Measurements from ENCODE around the gene PHLPP2. TPM values are rescaled to one million over a fixed set of nuclear protein-coding genes. Genes with fewer than 3 reads are reported as not detected.

The PHLPP2 gene, protein sequence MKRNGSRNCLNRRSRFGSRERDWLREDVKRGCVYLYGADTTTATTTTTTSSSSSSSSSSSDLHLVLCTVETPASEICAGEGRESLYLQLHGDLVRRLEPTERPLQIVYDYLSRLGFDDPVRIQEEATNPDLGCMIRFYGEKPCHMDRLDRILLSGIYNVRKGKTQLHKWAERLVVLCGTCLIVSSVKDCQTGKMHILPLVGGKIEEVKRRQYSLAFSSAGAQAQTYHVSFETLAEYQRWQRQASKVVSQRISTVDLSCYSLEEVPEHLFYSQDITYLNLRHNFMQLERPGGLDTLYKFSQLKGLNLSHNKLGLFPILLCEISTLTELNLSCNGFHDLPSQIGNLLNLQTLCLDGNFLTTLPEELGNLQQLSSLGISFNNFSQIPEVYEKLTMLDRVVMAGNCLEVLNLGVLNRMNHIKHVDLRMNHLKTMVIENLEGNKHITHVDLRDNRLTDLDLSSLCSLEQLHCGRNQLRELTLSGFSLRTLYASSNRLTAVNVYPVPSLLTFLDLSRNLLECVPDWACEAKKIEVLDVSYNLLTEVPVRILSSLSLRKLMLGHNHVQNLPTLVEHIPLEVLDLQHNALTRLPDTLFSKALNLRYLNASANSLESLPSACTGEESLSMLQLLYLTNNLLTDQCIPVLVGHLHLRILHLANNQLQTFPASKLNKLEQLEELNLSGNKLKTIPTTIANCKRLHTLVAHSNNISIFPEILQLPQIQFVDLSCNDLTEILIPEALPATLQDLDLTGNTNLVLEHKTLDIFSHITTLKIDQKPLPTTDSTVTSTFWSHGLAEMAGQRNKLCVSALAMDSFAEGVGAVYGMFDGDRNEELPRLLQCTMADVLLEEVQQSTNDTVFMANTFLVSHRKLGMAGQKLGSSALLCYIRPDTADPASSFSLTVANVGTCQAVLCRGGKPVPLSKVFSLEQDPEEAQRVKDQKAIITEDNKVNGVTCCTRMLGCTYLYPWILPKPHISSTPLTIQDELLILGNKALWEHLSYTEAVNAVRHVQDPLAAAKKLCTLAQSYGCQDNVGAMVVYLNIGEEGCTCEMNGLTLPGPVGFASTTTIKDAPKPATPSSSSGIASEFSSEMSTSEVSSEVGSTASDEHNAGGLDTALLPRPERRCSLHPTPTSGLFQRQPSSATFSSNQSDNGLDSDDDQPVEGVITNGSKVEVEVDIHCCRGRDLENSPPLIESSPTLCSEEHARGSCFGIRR (N-terminal part only)
- 10 to 100 TPM in 1 of 2 donors, 1 to 10 TPM in 1; 9.9 to 13.3 TPM for total RNA-seq

DNA sequence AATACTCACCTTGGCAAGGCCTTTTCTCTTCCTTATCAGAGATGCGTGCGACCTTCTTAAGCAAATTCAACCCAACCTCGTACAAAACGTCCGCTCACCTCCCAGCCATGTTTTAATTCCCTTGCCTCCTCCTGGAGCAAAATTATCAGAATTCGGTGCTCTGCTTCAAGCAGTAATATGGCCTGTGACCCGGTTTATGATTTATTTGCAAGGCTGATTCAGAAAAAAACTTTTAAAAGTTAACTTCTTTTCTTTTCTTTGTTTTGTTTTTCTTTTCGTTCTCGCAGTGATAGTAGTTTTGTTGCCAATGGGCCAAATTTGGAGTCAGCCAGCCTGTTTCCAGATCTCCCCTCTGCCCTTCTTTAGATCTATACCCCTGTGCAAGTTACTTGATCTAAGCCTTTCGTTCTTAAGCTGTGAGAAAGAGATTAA, at the start of gene PHLPP2:
PHLPP2 (minus strand) TSS at position 382 of the 432 bp plus-strand sequence. CDS start 9,906 bp downstream, outside the sequence.
- peaks cover 23% of the 10 kb centered on the region for H3K4me1 Mint-ChIP-seq (ENCODE audit: low read depth)
- DNase-seq (no peak), ATAC-seq (replicated peaks in 1 of 2) (no peak)
- peaks cover 12% of the 10 kb centered on the region for H3K27me3 Mint-ChIP-seq (ENCODE audit: low read depth)
- H3K27ac Mint-ChIP-seq = peak within 1 kb of the TSS; percentile 63
- H3K36me3 Mint-ChIP-seq (ENCODE audit: insufficient read depth in 2 of 2) = no peaks in the 10 kb centered on the region
- H3K4me3 Mint-ChIP-seq = peak within 1 kb of the TSS; percentile 85 to 87
- no peaks in the 10 kb centered on the region for H3K9me3 Mint-ChIP-seq

DNA sequence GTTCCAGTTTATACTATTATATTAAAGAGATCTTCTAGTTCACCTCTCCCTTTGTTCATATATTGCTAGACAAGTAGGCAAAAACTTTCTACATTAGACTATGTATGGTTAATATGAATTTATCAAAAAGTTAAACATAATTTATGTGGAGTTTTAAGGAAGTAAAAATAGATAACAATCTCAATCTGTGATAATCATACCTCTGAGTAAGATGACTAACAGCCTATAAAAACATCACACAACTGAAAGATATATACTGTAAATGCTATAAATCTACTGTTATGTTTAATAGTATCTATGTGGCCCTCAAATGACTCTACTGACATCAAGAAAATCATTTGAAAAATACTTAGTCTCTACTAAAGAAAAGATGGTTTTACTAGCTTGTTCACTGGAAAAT, 47.1 kb upstream of the PHLPP2 start:
- Mint-ChIP-seq H3K4me1 (ENCODE audit: low read depth) (peaks cover 22% of the 10 kb centered on the region), H3K4me3 (no peak overlapping the region), H3K27me3 (ENCODE audit: low read depth) (no peaks in the 10 kb centered on the region), H3K9me3 (no peaks in the 10 kb centered on the region), H3K27ac (no peak overlapping the region), H3K36me3 (ENCODE audit: insufficient read depth in 2 of 2) (peaks cover 7 to 18% of the 10 kb centered on the region in 2 donors)
- DNase-seq (no peak), ATAC-seq (replicated peaks in 1 of 2) (no peak)

DNA sequence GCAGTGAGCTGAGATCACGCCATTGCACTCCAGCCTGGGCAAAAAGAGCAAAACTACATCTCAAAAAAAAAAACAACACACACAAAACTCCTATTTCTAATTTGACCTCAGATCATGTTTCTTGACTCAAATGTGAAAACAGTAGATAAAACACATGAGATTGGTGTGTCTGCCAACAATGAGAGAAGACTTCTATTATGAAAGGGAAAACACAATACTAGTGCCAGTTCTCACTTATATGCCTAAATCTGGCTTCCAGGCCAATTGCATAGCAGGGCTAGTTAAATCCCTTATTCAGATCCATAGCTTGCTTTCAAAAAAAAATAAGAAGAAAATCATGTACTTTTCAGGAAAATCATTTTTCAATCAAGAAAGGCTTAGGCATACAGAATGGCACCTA, 44.7 kb upstream of the PHLPP2 start:
- Mint-ChIP-seq H3K27ac (peak overlapping the region; percentile 31), H3K9me3 (no peaks in the 10 kb centered on the region), H3K27me3 (ENCODE audit: low read depth) (no peaks in the 10 kb centered on the region), H3K36me3 (ENCODE audit: insufficient read depth in 2 of 2) (peaks cover 7 to 16% of the 10 kb centered on the region in 2 donors), H3K4me3 (no peak overlapping the region), H3K4me1 (ENCODE audit: low read depth) (peaks cover 8% of the 10 kb centered on the region)
- ATAC-seq (replicated peaks in 1 of 2) (no peak), DNase-seq (no peak)

DNA sequence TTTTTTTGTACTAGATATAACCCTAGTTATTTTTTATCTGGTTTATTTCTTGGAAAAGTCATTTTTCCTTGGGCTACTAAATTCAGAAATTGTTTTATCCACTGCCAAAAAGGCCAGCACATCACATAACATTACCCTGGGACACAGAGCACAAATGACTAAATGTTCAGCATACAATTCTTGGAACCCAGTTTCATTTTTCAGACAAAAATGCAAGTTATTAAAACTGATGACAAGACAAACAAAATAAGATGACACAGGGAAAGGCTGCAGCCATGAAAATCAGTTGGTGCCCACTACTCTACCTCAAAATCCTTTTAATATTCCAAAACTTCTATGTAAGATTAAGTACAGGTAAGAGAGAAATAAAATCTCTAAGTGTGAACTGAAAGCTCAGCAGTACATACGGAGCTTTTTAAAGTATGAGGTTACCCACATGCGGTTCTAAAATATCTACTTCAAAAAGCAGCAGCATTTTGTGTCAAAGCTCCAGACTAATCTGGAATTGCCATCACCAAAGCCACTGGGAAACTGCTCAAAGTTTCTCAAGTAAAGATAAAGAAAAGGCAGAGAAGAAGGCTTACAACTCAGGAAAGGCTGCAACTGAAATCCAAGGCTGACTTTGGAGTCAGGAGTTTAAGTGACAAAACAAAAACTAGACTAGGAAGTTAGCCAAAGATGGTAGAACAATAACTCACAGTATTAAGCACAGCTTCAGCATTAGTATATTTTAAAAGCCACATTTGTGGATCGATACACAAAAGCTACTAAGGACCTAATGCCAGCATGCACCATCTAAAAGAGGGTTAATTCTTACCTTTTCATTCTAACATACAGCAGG, 42.8 kb upstream of the PHLPP2 start:
- no peak for DNase-seq
- Mint-ChIP-seq H3K27me3 (ENCODE audit: low read depth) (no peaks in the 10 kb centered on the region), H3K27ac (peak overlapping the region; percentile 66), H3K36me3 (ENCODE audit: insufficient read depth in 2 of 2) (peaks cover 9 to 16% of the 10 kb centered on the region in 2 donors), H3K4me3 (peak overlapping the region in 1 of 2 donors; percentile 37), H3K4me1 (ENCODE audit: low read depth) (peaks cover 8% of the 10 kb centered on the region), H3K9me3 (no peaks in the 10 kb centered on the region)
- ATAC-seq (replicated peaks in 1 of 2) = no peak

DNA sequence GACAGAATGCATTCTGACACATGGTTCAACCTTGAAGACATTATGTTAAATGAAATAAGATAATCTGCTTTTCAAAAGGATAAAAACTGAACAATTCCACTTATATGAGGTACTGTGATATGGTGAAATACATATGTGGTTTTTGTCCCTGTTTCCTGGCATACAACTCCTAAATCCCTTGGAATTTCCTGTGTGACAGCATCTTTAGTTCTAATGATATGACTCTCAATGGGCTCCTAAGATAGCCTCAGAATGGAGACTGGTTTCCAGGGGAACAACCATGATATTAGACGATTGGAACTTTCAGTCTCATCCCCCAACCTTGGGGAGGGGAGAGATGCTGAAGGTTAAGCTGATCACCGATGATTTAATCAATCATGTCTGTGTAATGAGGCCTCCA, 37.7 kb upstream of the PHLPP2 start:
- DNase-seq (no peak), ATAC-seq (replicated peaks in 1 of 2) (no peak)
- no peaks in the 10 kb centered on the region for H3K27me3 Mint-ChIP-seq (ENCODE audit: low read depth)
- H3K27ac Mint-ChIP-seq = no peak overlapping the region
- no peaks in the 10 kb centered on the region for H3K9me3 Mint-ChIP-seq
- peaks cover 5 to 9% of the 10 kb centered on the region in 2 donors for H3K36me3 Mint-ChIP-seq (ENCODE audit: insufficient read depth in 2 of 2)
- H3K4me3 Mint-ChIP-seq = no peak overlapping the region
- H3K4me1 Mint-ChIP-seq (ENCODE audit: low read depth) = peaks cover 6% of the 10 kb centered on the region

DNA sequence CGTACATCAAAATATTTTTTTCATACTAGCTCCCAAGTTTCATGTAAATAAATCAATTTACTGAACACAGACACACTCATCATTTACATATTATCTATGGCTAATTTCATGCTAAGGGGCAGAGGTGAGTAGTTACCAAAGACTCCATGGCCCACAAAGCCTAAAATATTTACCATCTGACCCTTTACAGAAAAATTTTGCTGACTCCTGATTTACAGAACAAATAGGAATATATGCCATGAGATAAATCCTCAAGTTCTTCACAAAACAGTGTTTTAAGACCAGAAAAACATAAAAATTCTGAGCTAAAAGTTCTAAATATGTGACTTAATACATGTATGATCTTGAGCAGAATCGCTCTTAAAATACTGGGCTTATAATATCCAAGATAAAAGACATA, 36.6 kb upstream of the PHLPP2 start:
- peaks cover 5 to 18% of the 10 kb centered on the region in 2 donors for H3K36me3 Mint-ChIP-seq (ENCODE audit: insufficient read depth in 2 of 2)
- no peak for ATAC-seq (replicated peaks in 1 of 2)

DNA sequence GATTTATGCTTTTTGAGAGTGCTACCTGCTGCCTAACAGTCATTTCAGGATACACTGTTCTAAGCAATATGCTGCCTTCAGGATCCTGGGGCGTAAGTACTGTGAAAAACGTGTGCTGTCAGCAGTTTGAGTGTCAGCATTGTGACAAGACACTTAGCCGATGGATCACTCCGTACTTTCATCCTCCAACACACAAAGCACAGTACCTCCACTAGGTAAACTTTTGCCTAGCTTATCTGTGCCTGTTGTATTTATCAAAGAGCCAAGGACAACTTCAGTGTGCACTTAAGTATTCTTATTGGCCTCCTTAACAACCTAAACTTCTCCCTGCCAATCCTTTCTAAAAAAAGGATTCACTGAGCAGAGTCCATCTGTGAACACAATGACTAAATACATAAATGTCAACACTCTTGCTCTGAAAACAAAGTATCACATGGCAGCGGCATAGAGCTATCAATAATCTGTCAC, 33.8 kb upstream of the PHLPP2 start:
- no peak for DNase-seq
- H3K4me3 Mint-ChIP-seq = no peak overlapping the region
- peaks cover 6 to 27% of the 10 kb centered on the region in 2 donors for H3K36me3 Mint-ChIP-seq (ENCODE audit: insufficient read depth in 2 of 2)
- H3K27ac Mint-ChIP-seq = no peak overlapping the region
- peaks cover 20% of the 10 kb centered on the region for H3K4me1 Mint-ChIP-seq (ENCODE audit: low read depth)
- peak in 1 of 2 donors; percentile 40 for ATAC-seq (replicated peaks in 1 of 2)
- no peaks in the 10 kb centered on the region for H3K27me3 Mint-ChIP-seq (ENCODE audit: low read depth)
- no peaks in the 10 kb centered on the region for H3K9me3 Mint-ChIP-seq

More for the DNA sequence above, 36.6 kb upstream of the PHLPP2 start:
- DNase-seq = no peak
- no peaks in the 10 kb centered on the region for H3K27me3 Mint-ChIP-seq (ENCODE audit: low read depth)
- no peak overlapping the region for H3K4me3 Mint-ChIP-seq
- no peaks in the 10 kb centered on the region for H3K4me1 Mint-ChIP-seq (ENCODE audit: low read depth)
- no peak overlapping the region for H3K27ac Mint-ChIP-seq
- H3K9me3 Mint-ChIP-seq = no peaks in the 10 kb centered on the region

DNA sequence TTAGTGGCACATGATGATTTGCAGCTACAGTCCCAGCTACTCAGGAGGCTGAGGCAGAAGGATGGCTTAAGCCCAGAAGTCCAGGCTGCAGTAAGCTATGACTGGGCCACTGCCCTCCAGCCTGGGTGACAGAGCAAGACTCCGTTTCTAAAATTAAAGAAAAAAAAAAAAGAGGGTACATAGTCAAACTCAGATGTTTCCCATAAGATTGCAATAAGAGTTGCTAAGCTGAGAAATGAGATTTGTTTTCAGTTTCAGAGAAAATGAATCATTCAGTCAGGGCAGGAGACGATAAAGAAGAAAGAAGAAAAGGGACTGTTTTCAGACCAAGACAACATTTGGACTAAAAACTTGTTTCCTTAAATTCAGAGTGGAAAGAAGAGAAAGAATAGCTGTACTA, 30.2 kb upstream of the PHLPP2 start:
- DNase-seq (no peak), ATAC-seq (replicated peaks in 1 of 2) (peak; percentile 68 to 79)
- Mint-ChIP-seq H3K4me3 (peak overlapping the region in 1 of 2 donors; percentile 7), H3K4me1 (ENCODE audit: low read depth) (peaks cover 20% of the 10 kb centered on the region), H3K27me3 (ENCODE audit: low read depth) (no peaks in the 10 kb centered on the region), H3K27ac (peak overlapping the region; percentile 66), H3K9me3 (no peaks in the 10 kb centered on the region), H3K36me3 (ENCODE audit: insufficient read depth in 2 of 2) (peaks cover 6 to 25% of the 10 kb centered on the region in 2 donors)

DNA sequence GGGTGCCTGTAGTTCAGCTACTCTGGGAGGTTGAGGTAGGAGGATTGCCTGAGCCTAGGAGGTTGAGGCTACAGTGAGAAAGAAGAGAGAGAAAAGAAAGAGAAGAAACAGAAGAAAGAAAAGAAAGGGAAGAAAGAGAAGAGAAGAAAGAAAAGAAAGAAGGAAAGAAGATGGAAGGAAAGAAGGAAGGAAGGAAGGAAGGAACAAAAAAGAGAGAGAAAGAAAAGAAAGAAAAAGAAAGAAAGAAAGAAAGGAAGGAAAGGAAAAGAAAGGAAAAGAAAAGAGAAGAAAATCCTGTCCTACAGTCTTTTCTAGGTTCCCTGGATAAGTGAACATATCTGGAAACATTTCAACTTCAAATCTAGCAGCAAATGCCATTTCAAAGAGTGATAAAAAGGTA, 29.6 kb upstream of the PHLPP2 start:
- H3K4me3 Mint-ChIP-seq = no peak overlapping the region
- H3K36me3 Mint-ChIP-seq (ENCODE audit: insufficient read depth in 2 of 2) = peaks cover 7 to 24% of the 10 kb centered on the region in 2 donors
- ATAC-seq (replicated peaks in 1 of 2) (no peak), DNase-seq (no peak)
- H3K27me3 Mint-ChIP-seq (ENCODE audit: low read depth) = no peaks in the 10 kb centered on the region
- H3K27ac Mint-ChIP-seq = peak overlapping the region; percentile 87
- H3K4me1 Mint-ChIP-seq (ENCODE audit: low read depth) = peaks cover 20% of the 10 kb centered on the region
- H3K9me3 Mint-ChIP-seq = no peaks in the 10 kb centered on the region

DNA sequence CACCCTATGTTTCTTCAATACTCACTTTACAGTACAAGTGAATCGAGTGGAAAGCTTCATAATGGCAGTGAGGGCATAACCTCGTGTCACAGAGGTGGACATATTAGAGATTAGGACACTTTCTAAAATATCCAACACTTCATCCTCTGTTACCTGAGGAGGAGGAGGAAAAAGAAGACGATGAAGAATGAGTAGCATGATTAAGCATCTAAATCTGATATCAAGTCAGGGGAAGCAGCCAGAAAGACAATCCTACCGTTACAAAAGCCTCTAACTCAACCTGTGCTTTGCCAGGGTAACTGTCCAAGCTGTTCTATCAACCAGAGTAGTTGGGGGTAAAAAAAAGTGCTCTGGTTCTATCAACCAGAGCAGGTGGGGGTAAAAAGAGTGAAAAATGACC, 23.7 kb upstream of the PHLPP2 start:
- H3K27me3 Mint-ChIP-seq (ENCODE audit: low read depth) = no peaks in the 10 kb centered on the region
- peaks cover 3 to 33% of the 10 kb centered on the region in 2 donors for H3K36me3 Mint-ChIP-seq (ENCODE audit: insufficient read depth in 2 of 2)
- DNase-seq (no peak), ATAC-seq (replicated peaks in 1 of 2) (no peak)
- no peaks in the 10 kb centered on the region for H3K4me1 Mint-ChIP-seq (ENCODE audit: low read depth)
- no peak overlapping the region for H3K27ac Mint-ChIP-seq
- no peaks in the 10 kb centered on the region for H3K9me3 Mint-ChIP-seq
- H3K4me3 Mint-ChIP-seq = no peak overlapping the region

DNA sequence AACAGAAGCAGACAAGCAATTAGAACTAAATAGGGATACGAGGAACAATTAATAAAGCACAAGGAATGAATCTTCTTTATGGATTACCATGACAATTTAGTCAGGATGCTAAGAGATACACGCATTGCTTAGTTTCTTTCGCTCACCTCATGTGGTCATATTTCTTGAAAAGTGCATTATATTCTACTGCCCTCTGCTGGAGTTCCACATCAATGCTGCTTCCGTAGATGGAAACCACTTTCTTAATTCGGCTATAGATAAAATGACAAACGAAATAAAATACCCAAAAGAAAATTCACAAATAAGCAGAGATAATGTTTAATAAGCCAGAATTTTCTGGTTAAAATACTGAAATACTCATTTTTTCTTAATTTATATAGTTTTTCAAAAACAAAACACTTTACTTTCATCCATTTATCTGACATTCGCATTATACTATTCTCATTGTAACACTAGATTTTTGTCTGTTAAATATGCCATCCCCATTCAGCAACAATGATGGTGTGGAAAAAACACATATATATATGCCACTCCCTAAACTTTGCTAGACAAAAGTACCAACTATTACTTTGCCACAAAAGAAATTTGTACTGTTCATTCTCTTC, 22.0 kb upstream of the PHLPP2 start:
- Mint-ChIP-seq H3K27ac (no peak overlapping the region), H3K27me3 (ENCODE audit: low read depth) (no peaks in the 10 kb centered on the region), H3K4me1 (ENCODE audit: low read depth) (no peaks in the 10 kb centered on the region), H3K9me3 (no peaks in the 10 kb centered on the region), H3K4me3 (no peak overlapping the region), H3K36me3 (ENCODE audit: insufficient read depth in 2 of 2) (peaks cover 3 to 36% of the 10 kb centered on the region in 2 donors)
- DNase-seq (peak; percentile 12 to 20), ATAC-seq (replicated peaks in 1 of 2) (no peak)
